ENCODE results near the gene CA10. TPM values are rescaled to one million over a fixed set of nuclear protein-coding genes. Genes with fewer than 3 reads are reported as not detected.
A peak's percentile ranks its signal among the peaks of the same experiment; 100 is the strongest.

CA10 gene
- total and polyA plus RNA-seq, 2 experiments from 2014 or later, result 0.92 to 1.5 TPM

DNA sequence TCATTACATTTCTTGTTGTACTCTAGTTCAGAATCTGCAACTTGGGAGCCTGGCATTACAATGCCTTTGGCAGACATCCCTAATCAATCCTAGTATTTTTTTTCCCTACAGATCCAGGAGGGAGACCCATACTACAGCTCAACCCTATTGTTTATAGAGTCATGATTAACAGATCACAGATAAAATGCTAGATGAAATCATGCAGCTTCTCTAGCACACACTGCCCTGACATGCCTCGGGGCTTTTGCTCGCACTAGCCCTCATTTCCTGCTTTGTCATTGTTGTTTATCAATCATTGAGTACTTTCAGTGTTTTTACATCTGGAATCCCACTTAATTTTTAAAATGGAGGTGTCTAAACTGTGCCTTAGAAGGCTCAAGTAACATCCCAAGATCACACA, 412.5 kb downstream of the CA10 start:
- H3K9me2 ChIP-seq (ENCODE audit: insufficient read depth), result peaks cover 12% of the 10 kb centered on the region
- no peak overlapping the region for H3K4me2 ChIP-seq
- H3K4me3 ChIP-seq, result no peak overlapping the region
- H4K20me1 ChIP-seq (replicated peaks; ENCODE audit: insufficient read depth), result no peaks in the 10 kb centered on the region
- ATAC-seq (no peak), DNase-seq (ENCODE audit: low spot score) (no peak)
- Mint-ChIP-seq H3K9me3 (no peaks in the 10 kb centered on the region), H3K4me1 (peaks cover 13% of the 10 kb centered on the region), H3K27me3 (ENCODE audit: insufficient read depth, low read depth, poor library complexity) (peaks cover 4% of the 10 kb centered on the region), H3K4me3 (no peak overlapping the region), H3K27ac (peak overlapping the region; percentile 39; the same call in 1 of the 2 replicates), H3K36me3 (ENCODE audit: low read depth) (no peaks in the 10 kb centered on the region)
- no peaks in the 10 kb centered on the region for H3K36me3 ChIP-seq (ENCODE audit: insufficient read depth)
- peaks cover 18% of the 10 kb centered on the region for H3K4me1 ChIP-seq (ENCODE audit: insufficient read depth)
- H3K27ac ChIP-seq (ENCODE audit: low read depth), result no peak overlapping the region
- H2AFZ ChIP-seq, result peak overlapping the region; percentile 76; the same call in 1 of the 2 replicates
- H3K27me3 ChIP-seq (ENCODE audit: insufficient read depth), result no peaks in the 10 kb centered on the region
- no peak for TF ChIP-seq NANOG (IDR thresholded peaks at IDR 0.05; ENCODE audit: borderline replicate concordance)
- TF ChIP-seq EZH2 (IDR thresholded peaks at IDR 0.05; ENCODE audit: low read depth, unreplicated experiment), result no peak
- TF ChIP-seq CREB1 (CRISPR knock-in tag; IDR thresholded peaks at IDR 0.05; ENCODE audit: low read depth), result no peak
- no peak for TF ChIP-seq JUNB (IDR thresholded peaks at IDR 0.05; ENCODE audit: unreplicated experiment)
- no peak for TF ChIP-seq EZH2phosphoT487 (IDR thresholded peaks at IDR 0.05; ENCODE audit: unreplicated experiment)
- TF ChIP-seq, protein P1, sequence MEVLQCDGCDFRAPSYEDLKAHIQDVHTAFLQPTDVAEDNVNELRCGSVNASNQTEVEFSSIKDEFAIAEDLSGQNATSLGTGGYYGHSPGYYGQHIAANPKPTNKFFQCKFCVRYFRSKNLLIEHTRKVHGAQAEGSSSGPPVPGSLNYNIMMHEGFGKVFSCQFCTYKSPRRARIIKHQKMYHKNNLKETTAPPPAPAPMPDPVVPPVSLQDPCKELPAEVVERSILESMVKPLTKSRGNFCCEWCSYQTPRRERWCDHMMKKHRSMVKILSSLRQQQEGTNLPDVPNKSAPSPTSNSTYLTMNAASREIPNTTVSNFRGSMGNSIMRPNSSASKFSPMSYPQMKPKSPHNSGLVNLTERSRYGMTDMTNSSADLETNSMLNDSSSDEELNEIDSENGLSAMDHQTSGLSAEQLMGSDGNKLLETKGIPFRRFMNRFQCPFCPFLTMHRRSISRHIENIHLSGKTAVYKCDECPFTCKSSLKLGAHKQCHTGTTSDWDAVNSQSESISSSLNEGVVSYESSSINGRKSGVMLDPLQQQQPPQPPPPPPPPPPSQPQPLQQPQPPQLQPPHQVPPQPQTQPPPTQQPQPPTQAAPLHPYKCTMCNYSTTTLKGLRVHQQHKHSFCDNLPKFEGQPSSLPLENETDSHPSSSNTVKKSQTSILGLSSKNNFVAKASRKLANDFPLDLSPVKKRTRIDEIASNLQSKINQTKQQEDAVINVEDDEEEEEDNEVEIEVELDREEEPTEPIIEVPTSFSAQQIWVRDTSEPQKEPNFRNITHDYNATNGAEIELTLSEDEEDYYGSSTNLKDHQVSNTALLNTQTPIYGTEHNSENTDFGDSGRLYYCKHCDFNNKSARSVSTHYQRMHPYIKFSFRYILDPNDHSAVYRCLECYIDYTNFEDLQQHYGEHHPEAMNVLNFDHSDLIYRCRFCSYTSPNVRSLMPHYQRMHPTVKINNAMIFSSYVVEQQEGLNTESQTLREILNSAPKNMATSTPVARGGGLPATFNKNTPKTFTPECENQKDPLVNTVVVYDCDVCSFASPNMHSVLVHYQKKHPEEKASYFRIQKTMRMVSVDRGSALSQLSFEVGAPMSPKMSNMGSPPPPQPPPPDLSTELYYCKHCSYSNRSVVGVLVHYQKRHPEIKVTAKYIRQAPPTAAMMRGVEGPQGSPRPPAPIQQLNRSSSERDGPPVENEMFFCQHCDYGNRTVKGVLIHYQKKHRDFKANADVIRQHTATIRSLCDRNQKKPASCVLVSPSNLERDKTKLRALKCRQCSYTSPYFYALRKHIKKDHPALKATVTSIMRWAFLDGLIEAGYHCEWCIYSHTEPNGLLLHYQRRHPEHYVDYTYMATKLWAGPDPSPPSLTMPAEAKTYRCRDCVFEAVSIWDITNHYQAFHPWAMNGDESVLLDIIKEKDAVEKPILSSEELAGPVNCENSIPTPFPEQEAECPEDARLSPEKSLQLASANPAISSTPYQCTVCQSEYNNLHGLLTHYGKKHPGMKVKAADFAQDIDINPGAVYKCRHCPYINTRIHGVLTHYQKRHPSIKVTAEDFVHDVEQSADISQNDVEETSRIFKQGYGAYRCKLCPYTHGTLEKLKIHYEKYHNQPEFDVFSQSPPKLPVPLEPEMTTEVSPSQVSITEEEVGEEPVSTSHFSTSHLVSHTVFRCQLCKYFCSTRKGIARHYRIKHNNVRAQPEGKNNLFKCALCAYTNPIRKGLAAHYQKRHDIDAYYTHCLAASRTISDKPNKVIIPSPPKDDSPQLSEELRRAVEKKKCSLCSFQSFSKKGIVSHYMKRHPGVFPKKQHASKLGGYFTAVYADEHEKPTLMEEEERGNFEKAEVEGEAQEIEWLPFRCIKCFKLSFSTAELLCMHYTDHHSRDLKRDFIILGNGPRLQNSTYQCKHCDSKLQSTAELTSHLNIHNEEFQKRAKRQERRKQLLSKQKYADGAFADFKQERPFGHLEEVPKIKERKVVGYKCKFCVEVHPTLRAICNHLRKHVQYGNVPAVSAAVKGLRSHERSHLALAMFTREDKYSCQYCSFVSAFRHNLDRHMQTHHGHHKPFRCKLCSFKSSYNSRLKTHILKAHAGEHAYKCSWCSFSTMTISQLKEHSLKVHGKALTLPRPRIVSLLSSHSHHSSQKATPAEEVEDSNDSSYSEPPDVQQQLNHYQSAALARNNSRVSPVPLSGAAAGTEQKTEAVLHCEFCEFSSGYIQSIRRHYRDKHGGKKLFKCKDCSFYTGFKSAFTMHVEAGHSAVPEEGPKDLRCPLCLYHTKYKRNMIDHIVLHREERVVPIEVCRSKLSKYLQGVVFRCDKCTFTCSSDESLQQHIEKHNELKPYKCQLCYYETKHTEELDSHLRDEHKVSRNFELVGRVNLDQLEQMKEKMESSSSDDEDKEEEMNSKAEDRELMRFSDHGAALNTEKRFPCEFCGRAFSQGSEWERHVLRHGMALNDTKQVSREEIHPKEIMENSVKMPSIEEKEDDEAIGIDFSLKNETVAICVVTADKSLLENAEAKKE (CRISPR knock-in tag; IDR thresholded peaks at IDR 0.05), result no peak
- no peak for TF ChIP-seq POLR2AphosphoS5 (IDR thresholded peaks at IDR 0.05; ENCODE audit: low read depth)
- H3K79me2 ChIP-seq (replicated peaks; ENCODE audit: insufficient read depth), result no peaks in the 10 kb centered on the region
- no peaks in the 10 kb centered on the region for H3F3A ChIP-seq (replicated peaks; ENCODE audit: low read depth)

DNA sequence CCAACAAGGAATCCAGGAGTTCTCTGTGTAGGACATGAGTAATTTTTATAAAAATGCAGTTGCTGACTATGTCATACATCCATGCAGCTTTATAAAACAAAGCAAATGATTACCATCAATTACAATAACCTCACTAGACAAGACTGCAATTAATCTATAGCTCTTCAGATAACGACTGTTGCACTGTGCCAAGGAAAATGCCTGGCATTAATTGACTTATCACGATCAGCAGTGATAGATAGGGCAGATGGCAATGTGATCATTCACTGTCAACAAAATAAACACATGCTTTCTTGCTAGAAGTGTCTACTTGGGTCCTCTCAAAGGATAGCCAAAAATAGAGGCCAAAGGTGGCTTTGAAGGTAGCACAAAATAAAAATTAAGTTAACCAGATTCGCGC, 415.0 kb downstream of the CA10 start:
- H3K9me3 Mint-ChIP-seq, result no peaks in the 10 kb centered on the region
- no peak overlapping the region for H3K4me2 ChIP-seq
- no peak overlapping the region for H3K27ac Mint-ChIP-seq
- no peaks in the 10 kb centered on the region for H3F3A ChIP-seq (replicated peaks; ENCODE audit: low read depth)
- DNase-seq (ENCODE audit: low spot score) (no peak), ATAC-seq (no peak)
- no peaks in the 10 kb centered on the region; the same call in 2 of the 3 replicates for H3K36me3 Mint-ChIP-seq (ENCODE audit: low read depth)
- H3K4me1 ChIP-seq (ENCODE audit: insufficient read depth), result peaks cover 30% of the 10 kb centered on the region
- H3K27ac ChIP-seq (ENCODE audit: low read depth), result no peak overlapping the region
- TF ChIP-seq STAT1 (IDR thresholded peaks at IDR 0.05; ENCODE audit: unreplicated experiment) (no peak), POLR2AphosphoS5 (IDR thresholded peaks at IDR 0.05; ENCODE audit: low read depth) (no peak)
- TF ChIP-seq, protein P2, sequence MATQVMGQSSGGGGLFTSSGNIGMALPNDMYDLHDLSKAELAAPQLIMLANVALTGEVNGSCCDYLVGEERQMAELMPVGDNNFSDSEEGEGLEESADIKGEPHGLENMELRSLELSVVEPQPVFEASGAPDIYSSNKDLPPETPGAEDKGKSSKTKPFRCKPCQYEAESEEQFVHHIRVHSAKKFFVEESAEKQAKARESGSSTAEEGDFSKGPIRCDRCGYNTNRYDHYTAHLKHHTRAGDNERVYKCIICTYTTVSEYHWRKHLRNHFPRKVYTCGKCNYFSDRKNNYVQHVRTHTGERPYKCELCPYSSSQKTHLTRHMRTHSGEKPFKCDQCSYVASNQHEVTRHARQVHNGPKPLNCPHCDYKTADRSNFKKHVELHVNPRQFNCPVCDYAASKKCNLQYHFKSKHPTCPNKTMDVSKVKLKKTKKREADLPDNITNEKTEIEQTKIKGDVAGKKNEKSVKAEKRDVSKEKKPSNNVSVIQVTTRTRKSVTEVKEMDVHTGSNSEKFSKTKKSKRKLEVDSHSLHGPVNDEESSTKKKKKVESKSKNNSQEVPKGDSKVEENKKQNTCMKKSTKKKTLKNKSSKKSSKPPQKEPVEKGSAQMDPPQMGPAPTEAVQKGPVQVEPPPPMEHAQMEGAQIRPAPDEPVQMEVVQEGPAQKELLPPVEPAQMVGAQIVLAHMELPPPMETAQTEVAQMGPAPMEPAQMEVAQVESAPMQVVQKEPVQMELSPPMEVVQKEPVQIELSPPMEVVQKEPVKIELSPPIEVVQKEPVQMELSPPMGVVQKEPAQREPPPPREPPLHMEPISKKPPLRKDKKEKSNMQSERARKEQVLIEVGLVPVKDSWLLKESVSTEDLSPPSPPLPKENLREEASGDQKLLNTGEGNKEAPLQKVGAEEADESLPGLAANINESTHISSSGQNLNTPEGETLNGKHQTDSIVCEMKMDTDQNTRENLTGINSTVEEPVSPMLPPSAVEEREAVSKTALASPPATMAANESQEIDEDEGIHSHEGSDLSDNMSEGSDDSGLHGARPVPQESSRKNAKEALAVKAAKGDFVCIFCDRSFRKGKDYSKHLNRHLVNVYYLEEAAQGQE (IDR thresholded peaks at IDR 0.05; ENCODE audit: unreplicated experiment), result no peak
- H2AFZ ChIP-seq, result no peak overlapping the region
- peaks cover 7% of the 10 kb centered on the region for H3K9me2 ChIP-seq (ENCODE audit: insufficient read depth)
- no peaks in the 10 kb centered on the region for H4K20me1 ChIP-seq (replicated peaks; ENCODE audit: insufficient read depth)
- H3K4me1 Mint-ChIP-seq, result peaks cover 29% of the 10 kb centered on the region
- H3K4me3 ChIP-seq, result no peak overlapping the region
- H3K4me3 Mint-ChIP-seq, result no peak overlapping the region
- peaks cover 4% of the 10 kb centered on the region for H3K27me3 Mint-ChIP-seq (ENCODE audit: insufficient read depth, low read depth, poor library complexity)
- H3K27me3 ChIP-seq (ENCODE audit: insufficient read depth), result no peaks in the 10 kb centered on the region
- H3K79me2 ChIP-seq (replicated peaks; ENCODE audit: insufficient read depth), result no peaks in the 10 kb centered on the region
- H3K36me3 ChIP-seq (ENCODE audit: insufficient read depth), result no peaks in the 10 kb centered on the region

Measured in GM23338 (cell line).